ENCODE data around the gene NR0B1.

The NR0B1 gene

GRCh38 chrX:30270639-30271038 is 38.6 kb downstream of the NR0B1 start:
- no peak for DNase-seq (ENCODE audit: low read depth in 2 of 2)

DNA sequence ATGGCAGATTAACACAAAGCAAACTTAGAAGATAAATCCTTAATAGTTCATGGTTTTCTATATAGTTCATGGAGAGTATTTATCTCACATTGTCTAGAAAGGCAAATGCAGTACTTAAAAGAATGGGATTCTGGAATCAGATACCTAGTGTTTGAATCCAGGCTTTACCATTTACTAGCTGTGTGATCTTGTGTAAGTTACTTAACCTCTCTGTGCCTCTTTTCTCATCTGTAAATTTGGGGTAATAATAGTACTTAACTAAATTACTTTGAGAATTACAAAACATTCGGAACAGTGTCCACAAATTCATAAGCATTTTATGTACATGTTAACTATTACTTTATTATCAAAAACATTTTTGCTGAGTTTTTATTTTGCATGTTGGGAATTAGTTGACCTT is 46.4 kb downstream of the NR0B1 start:
- DNase-seq (ENCODE audit: low read depth in 2 of 2) = no peak

DNA sequence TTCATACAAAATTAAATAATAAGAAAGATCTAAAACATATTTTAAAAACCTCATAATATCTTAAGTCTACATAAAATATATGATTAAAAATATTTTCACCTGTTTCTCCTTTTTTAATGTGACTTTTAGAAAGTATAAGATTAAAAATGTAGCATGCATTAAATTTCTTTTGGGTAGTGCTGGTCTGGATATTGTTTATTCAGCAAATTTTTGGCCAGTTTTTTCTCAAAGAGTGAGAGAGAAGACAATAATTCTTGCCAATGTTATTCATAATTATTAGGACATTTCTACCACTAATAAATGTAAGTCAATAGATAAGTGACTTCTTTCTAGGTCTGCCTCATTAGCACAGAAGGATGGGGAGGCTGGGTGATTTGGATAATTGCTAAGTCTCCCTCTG is 48.2 kb downstream of the NR0B1 start:
- no peak for DNase-seq (ENCODE audit: low read depth in 2 of 2)

- DNase-seq (ENCODE audit: low read depth in 2 of 2) = no peak
Observed at GRCh38 chrX:30259927-30260326, 49.3 kb downstream of the NR0B1 start.
